WTC11 (cell line): ENCODE results near the gene SLC22A4. TPM values are rescaled to one million over a fixed set of nuclear protein-coding genes. Genes with fewer than 3 reads are reported as not detected.

Experiments used
- ATAC-seq: fragments of 200-7000 bp; cut with Tn5 transposase; 2 replicates; pipeline ENCODE4 v1.10.0; 2021; ENCODE audit warnings: mild to moderate bottlenecking, moderate library complexity
- CTCF ChIA-PET: fragments of 300-600 bp; sonication (Branson Sonifier 250); formaldehyde crosslinking; loops from one replicate; lab custom pipeline; 2021; ENCODE audit warnings: antibody characterized with exemption; lab: Charles Lee
- POLR2A ChIA-PET: fragments of 350-600 bp; sonication (Branson Sonifier 250); formaldehyde crosslinking; loops from one replicate; lab custom pipeline; 2021; ENCODE audit warnings: antibody characterized with exemption; lab: Charles Lee
- DNase-seq: peaks from one replicate; pipeline ENCODE4 v3.0.0; 2021; ENCODE audit warnings: low spot score
- H3K27ac Mint-ChIP-seq: 2 replicates; pipeline ENCODE4 v1.8.0; 2021; ENCODE audit warnings: mixed read lengths
- H3K27me3 Mint-ChIP-seq: 2 replicates; pipeline ENCODE4 v1.8.0; 2021; ENCODE audit warnings: low read depth, mild to moderate bottlenecking, moderate library complexity, mixed read lengths
- H3K36me3 Mint-ChIP-seq: 2 replicates; pipeline ENCODE4 v1.8.0; 2021; ENCODE audit warnings: mixed read lengths
- H3K4me1 Mint-ChIP-seq: 2 replicates; pipeline ENCODE4 v1.8.0; 2022; ENCODE audit warnings: mixed read lengths
- H3K4me3 Mint-ChIP-seq: 2 replicates; pipeline ENCODE4 v1.8.0; 2021; ENCODE audit warnings: mild to moderate bottlenecking, moderate library complexity, mixed read lengths
- H3K9me3 Mint-ChIP-seq: 2 replicates; pipeline ENCODE4 v1.8.0; 2021; ENCODE audit warnings: mixed read lengths
- ARID4B ChIP-seq: sonication (generic); formaldehyde crosslinking; IDR thresholded peaks from 2 replicates; pipeline ENCODE4 v1.8.0; 2023; ENCODE audit warnings: missing genetic modification reagents, mild to moderate bottlenecking, borderline replicate concordance
- ATF1 ChIP-seq: sonication (generic); formaldehyde crosslinking; IDR thresholded peaks from 2 replicates; pipeline ENCODE4 v1.8.1; 2023; ENCODE audit warnings: mild to moderate bottlenecking, moderate library complexity, missing genetic modification reagents
- CREB1 ChIP-seq: sonication (generic); formaldehyde crosslinking; IDR thresholded peaks from 2 replicates; pipeline ENCODE4 v1.8.0; 2023; ENCODE audit warnings: mild to moderate bottlenecking, missing genetic modification reagents
- FOXJ3 ChIP-seq: sonication (generic); formaldehyde crosslinking; IDR thresholded peaks from 2 replicates; pipeline ENCODE4 v1.9.0; 2021; ENCODE audit warnings: missing genetic modification reagents, mild to moderate bottlenecking, borderline replicate concordance
- GABPB1 ChIP-seq: sonication (generic); formaldehyde crosslinking; IDR thresholded peaks from 2 replicates; pipeline ENCODE4 v1.8.1; 2023; ENCODE audit warnings: mild to moderate bottlenecking, missing genetic modification reagents
- GRHL2 ChIP-seq: fragments of 250-450 bp; sonication (Bioruptor Pico); IDR thresholded peaks from 2 replicates; pipeline ENCODE4 v1.8.0; 2022; ENCODE audit warnings: mild to moderate bottlenecking, moderate library complexity; ENCODE audit not compliant: insufficient replicate concordance, severe bottlenecking
- KAT7 ChIP-seq: sonication (generic); formaldehyde crosslinking; IDR thresholded peaks from 2 replicates; pipeline ENCODE4 v1.8.1; 2023; ENCODE audit warnings: missing genetic modification reagents, mild to moderate bottlenecking, borderline replicate concordance
- NFE2L1 ChIP-seq: sonication (generic); formaldehyde crosslinking; IDR thresholded peaks from 2 replicates; pipeline ENCODE4 v1.8.1; 2023; ENCODE audit warnings: missing genetic modification reagents
- NFYB ChIP-seq: sonication (generic); formaldehyde crosslinking; conservative IDR thresholded peaks from 2 replicates; pipeline ENCODE4 v1.8.0; 2022; ENCODE audit warnings: low read depth, missing genetic modification reagents
- NR2C2 ChIP-seq: sonication (generic); formaldehyde crosslinking; IDR thresholded peaks from 2 replicates; pipeline ENCODE4 v1.8.0; 2022; ENCODE audit warnings: mild to moderate bottlenecking, missing genetic modification reagents
- NR3C1 ChIP-seq: sonication (generic); formaldehyde crosslinking; conservative IDR thresholded peaks from 2 replicates; pipeline ENCODE4 v1.8.1; 2023; ENCODE audit warnings: low read depth, mild to moderate bottlenecking, missing genetic modification reagents
- RORB ChIP-seq: fragments of 250-450 bp; sonication (Bioruptor Pico); IDR thresholded peaks from 2 replicates; pipeline ENCODE4 v1.9.0; 2021; ENCODE audit warnings: mild to moderate bottlenecking
- SMAD4 ChIP-seq: sonication (generic); formaldehyde crosslinking; IDR thresholded peaks from 2 replicates; pipeline ENCODE4 v1.8.0; 2022; ENCODE audit warnings: mild to moderate bottlenecking, missing genetic modification reagents
- SP1 ChIP-seq: sonication (generic); formaldehyde crosslinking; conservative IDR thresholded peaks from 2 replicates; pipeline ENCODE4 v1.8.1; 2022; ENCODE audit warnings: missing genetic modification reagents
- TP53 ChIP-seq: sonication (generic); formaldehyde crosslinking; IDR thresholded peaks from 2 replicates; pipeline ENCODE4 v1.8.1; 2023; ENCODE audit warnings: mild to moderate bottlenecking, missing genetic modification reagents
- ZNF121 ChIP-seq: sonication (generic); formaldehyde crosslinking; IDR thresholded peaks from 2 replicates; pipeline ENCODE4 v1.8.0; 2023; ENCODE audit warnings: missing genetic modification reagents
- ZNF219 ChIP-seq: sonication (generic); formaldehyde crosslinking; IDR thresholded peaks from 2 replicates; pipeline ENCODE4 v1.8.0; 2023; ENCODE audit warnings: missing genetic modification reagents, mild to moderate bottlenecking, borderline replicate concordance
- ZNF232 ChIP-seq: sonication (generic); formaldehyde crosslinking; IDR thresholded peaks from 2 replicates; pipeline ENCODE4 v1.8.0; 2022; ENCODE audit warnings: mild to moderate bottlenecking, missing genetic modification reagents
- total RNA-seq: library from RNA; stranded (reverse); gene quantifications from 3 replicates; pipeline ENCODE4 v1.2.3, GENCODE V29; 2021
- TF ChIP-seq, protein P1 (sequence below): fragments of 250-450 bp; sonication (Bioruptor Pico); conservative IDR thresholded peaks from 2 replicates; pipeline ENCODE4 v1.9.0; 2021; ENCODE audit warnings: mild to moderate bottlenecking
- TF ChIP-seq, protein P2 (sequence below): sonication (generic); formaldehyde crosslinking; IDR thresholded peaks from 2 replicates; pipeline ENCODE4 v1.8.1; 2023; ENCODE audit warnings: mild to moderate bottlenecking, missing genetic modification reagents, moderate library complexity
- TF ChIP-seq, protein P3 (sequence below): sonication (generic); formaldehyde crosslinking; IDR thresholded peaks from 2 replicates; pipeline ENCODE4 v1.8.1; 2023; ENCODE audit warnings: mild to moderate bottlenecking, missing genetic modification reagents, borderline replicate concordance
- TF ChIP-seq, protein P4 (sequence below): fragments of 250-450 bp; sonication (Bioruptor Pico); IDR thresholded peaks from 2 replicates; pipeline ENCODE4 v1.9.0; 2021; ENCODE audit warnings: moderate library complexity, mild to moderate bottlenecking, inconsistent platforms, borderline replicate concordance

The SLC22A4 gene
- total RNA-seq, 1 experiment from 2014 or later = 0.35 TPM

DNA sequence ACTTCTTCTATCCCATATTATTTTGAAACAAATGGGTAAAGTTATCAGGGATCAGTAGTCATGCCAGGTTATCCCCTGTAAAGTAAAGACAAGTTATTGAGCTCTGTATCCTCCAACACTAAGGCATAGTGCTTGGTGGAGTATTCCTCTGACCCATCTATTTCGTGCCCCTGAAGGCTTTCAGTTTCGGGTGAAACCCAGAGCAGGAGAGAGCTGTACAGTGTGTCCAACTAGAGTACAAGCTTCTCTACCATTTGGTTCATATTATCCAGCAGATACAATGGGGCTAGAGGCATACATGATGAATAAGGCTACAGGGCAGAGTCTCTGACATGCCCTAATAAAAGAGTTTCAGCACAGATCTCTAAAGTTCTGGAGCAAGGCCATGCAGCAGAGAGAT, 3.2 kb upstream of the SLC22A4 start:
- no peak overlapping the region for H3K27ac Mint-ChIP-seq
- H3K9me3 Mint-ChIP-seq = no peaks in the 10 kb centered on the region
- H3K4me3 Mint-ChIP-seq = no peak overlapping the region
- peaks cover 13% of the 10 kb centered on the region for H3K4me1 Mint-ChIP-seq
- no peaks in the 10 kb centered on the region for H3K36me3 Mint-ChIP-seq
- no peak for ATAC-seq
- TF ChIP-seq ZNF219 (CRISPR knock-in tag) = no peak
- no peak for TF ChIP-seq FOXJ3 (CRISPR knock-in tag)
- TF ChIP-seq, protein P1, sequence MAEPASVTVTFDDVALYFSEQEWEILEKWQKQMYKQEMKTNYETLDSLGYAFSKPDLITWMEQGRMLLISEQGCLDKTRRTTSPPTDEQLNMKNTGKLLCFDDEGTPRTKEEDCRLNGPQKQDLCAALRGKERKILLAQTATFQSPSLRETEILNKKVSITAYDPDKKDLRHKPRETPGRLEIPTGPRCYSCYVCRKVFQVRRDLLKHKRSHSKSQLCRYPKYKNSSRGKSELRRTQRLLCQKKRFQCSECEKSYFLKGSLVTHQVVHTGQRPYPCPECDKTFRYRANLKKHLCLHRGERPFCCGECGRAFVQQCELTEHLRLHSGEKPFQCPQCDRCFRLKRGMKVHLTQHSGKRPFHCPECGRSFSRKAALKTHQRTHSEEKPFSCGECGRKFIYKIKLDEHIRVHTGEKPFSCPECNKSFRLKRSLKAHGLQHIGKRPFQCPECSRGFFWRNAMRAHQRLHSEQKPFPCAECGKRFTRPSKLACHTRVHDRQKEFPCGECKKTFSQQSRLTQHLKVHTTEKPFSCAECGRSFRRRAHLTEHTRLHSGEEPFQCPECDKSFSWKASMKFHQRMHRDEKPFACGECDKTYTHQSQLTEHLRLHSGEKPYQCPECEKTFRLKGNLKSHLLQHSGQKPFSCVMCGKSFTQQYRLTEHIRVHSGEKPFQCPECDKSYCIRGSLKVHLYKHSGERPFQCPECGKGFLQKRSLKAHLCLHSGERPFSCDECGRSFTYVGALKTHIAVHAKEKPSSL = no peak
- no peak for TF ChIP-seq NR3C1
- no peak for TF ChIP-seq ATF1
- no peak for TF ChIP-seq TP53 (CRISPR knock-in tag)
- TF ChIP-seq, all 79 proteins: peak for 0
- DNase-seq = no peak
- CTCF ChIA-PET = interaction anchor here (1.5 kb wide), 1 partner anchor 8 kb away, joined by 4 read pairs; no protein-coding TSS in a partner anchor
- POLR2A ChIA-PET = no interaction called here
- peaks cover 25% of the 10 kb centered on the region for H3K27me3 Mint-ChIP-seq

DNA sequence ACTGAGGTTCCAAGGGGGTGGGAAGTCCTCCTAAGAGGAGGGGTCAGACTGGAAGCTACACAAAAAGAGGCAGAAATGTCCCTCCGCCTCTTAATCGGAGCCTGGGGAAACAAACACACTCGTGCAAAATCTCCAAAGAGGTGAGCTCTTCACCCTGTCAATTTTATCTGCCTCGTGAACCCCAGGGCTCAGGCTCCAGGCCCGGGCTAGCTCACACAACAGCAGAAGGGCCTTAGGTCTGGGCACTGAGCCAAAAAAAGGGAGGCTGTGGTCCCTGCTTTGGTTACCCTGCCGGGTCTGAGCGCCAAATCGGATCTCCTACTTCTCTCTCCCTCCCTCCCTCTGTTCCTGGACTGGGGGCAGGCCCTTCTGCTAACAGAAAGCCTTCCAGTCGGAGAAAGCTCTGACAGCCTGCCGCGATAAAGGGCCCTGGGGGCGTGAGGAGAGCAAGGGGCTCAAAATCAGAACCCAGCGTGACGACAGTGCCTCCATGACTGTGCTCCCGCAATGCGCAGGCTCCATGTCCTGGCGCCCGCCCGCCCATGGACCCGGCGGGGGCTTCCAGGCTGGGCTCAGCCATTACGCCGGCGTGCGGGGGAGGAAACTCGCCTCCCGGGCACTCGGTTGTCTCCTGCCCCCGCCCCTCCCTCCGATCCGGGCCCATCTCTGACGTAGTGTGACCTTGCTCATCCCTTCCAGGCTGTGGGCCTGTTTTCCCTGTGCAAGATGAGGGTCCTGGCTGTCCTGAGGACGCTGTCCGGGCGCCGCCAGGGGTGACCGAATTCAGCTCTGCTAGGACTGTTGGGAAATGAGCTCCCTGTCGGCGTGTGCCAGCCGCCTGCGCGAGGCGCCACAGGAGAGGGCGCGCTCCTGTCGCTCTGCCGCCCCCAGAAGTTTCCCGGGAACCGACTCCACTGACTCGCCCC, 865 bp upstream of the SLC22A4 start:
- Mint-ChIP-seq H3K4me1 (peaks cover 13% of the 10 kb centered on the region), H3K4me3 (peak overlapping the region; percentile 83), H3K27ac (peak overlapping the region; percentile 84), H3K27me3 (peaks cover 38% of the 10 kb centered on the region), H3K36me3 (no peaks in the 10 kb centered on the region), H3K9me3 (no peaks in the 10 kb centered on the region)
- DNase-seq (peak; percentile 77), ATAC-seq (peak; percentile 57)
- ChIA-PET POLR2A (interaction anchor here (0.6 to 1.9 kb wide), 10 partner anchors 9 to 273 kb away, joined by 3 to 11 read pairs (median 4); partner anchors contain the start of genes IRF1 and SLC22A5), CTCF (interaction anchor here (0.7 to 3.4 kb wide), 24 partner anchors 9 to 285 kb away, joined by 3 to 24 read pairs (median 4); partner anchors contain the start of gene SLC22A5)
- TF ChIP-seq GRHL2 = no peak
- no peak for TF ChIP-seq NR2C2 (CRISPR knock-in tag)
- peak; percentile 70; the same call in 1 of the 2 replicates for TF ChIP-seq ARID4B (CRISPR knock-in tag)
- TF ChIP-seq KAT7 = no peak
- TF ChIP-seq, protein P2, sequence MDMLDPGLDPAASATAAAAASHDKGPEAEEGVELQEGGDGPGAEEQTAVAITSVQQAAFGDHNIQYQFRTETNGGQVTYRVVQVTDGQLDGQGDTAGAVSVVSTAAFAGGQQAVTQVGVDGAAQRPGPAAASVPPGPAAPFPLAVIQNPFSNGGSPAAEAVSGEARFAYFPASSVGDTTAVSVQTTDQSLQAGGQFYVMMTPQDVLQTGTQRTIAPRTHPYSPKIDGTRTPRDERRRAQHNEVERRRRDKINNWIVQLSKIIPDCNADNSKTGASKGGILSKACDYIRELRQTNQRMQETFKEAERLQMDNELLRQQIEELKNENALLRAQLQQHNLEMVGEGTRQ = no peak
- TF ChIP-seq ZNF121 (CRISPR knock-in tag) = no peak
- TF ChIP-seq, protein P3, sequence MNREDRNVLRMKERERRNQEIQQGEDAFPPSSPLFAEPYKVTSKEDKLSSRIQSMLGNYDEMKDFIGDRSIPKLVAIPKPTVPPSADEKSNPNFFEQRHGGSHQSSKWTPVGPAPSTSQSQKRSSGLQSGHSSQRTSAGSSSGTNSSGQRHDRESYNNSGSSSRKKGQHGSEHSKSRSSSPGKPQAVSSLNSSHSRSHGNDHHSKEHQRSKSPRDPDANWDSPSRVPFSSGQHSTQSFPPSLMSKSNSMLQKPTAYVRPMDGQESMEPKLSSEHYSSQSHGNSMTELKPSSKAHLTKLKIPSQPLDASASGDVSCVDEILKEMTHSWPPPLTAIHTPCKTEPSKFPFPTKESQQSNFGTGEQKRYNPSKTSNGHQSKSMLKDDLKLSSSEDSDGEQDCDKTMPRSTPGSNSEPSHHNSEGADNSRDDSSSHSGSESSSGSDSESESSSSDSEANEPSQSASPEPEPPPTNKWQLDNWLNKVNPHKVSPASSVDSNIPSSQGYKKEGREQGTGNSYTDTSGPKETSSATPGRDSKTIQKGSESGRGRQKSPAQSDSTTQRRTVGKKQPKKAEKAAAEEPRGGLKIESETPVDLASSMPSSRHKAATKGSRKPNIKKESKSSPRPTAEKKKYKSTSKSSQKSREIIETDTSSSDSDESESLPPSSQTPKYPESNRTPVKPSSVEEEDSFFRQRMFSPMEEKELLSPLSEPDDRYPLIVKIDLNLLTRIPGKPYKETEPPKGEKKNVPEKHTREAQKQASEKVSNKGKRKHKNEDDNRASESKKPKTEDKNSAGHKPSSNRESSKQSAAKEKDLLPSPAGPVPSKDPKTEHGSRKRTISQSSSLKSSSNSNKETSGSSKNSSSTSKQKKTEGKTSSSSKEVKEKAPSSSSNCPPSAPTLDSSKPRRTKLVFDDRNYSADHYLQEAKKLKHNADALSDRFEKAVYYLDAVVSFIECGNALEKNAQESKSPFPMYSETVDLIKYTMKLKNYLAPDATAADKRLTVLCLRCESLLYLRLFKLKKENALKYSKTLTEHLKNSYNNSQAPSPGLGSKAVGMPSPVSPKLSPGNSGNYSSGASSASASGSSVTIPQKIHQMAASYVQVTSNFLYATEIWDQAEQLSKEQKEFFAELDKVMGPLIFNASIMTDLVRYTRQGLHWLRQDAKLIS (CRISPR knock-in tag) = peak; percentile 77; the same call in 1 of the 2 replicates
- TF ChIP-seq TP53 (CRISPR knock-in tag) = no peak
- TF ChIP-seq RORB (CRISPR knock-in tag) = no peak
- TF ChIP-seq, protein P4, sequence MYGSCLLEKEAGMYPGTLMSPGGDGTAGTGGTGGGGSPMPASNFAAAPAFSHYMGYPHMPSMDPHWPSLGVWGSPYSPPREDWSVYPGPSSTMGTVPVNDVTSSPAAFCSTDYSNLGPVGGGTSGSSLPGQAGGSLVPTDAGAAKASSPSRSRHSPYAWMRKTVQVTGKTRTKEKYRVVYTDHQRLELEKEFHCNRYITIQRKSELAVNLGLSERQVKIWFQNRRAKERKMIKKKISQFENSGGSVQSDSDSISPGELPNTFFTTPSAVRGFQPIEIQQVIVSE (CRISPR knock-in tag) = no peak
- no peak for TF ChIP-seq NR3C1
- no peak for TF ChIP-seq CREB1 (CRISPR knock-in tag)
- TF ChIP-seq ZNF232 (CRISPR knock-in tag) = no peak
- TF ChIP-seq NFE2L1 (CRISPR knock-in tag) = peak; percentile 65; the same call in 1 of the 2 replicates
- TF ChIP-seq GABPB1 (CRISPR knock-in tag) = 0 out of 2 replicates have a peak, but pooled peaks have one; percentile 6
- no peak for TF ChIP-seq NFYB (CRISPR knock-in tag)
- TF ChIP-seq SMAD4 (CRISPR knock-in tag) = no peak
- TF ChIP-seq SP1 (CRISPR knock-in tag) = no peak; the same call in 1 of the 2 replicates
